H9 (cell line): ENCODE data around the gene KIF26A. TPM values are rescaled to one million over a fixed set of nuclear protein-coding genes. Genes with fewer than 3 reads are reported as not detected.

ENCODE experiments used
- DNase-seq: peaks from one replicate; pipeline ENCODE4 v3.0.0-alpha.2; 2017
- H2AFZ ChIP-seq: one replicate; pipeline ENCODE4 v1.6.1; 2013; ENCODE audit warnings: mild to moderate bottlenecking, low read length, control low read depth, moderate library complexity
- H2AK5ac ChIP-seq: 2 replicates; pipeline ENCODE4 v1.6.1; 2013; ENCODE audit warnings: low read length, control low read depth, mixed read lengths; ENCODE audit not compliant: insufficient read length
- H2BK120ac ChIP-seq: one replicate; pipeline ENCODE4 v1.6.1; 2013; ENCODE audit warnings: low read depth, mild to moderate bottlenecking, low read length, control low read depth, inconsistent platforms; ENCODE audit not compliant: poor library complexity, severe bottlenecking
- H2BK12ac ChIP-seq: 2 replicates; pipeline ENCODE4 v1.6.1; 2013; ENCODE audit warnings: low read length, control low read depth, mixed read lengths, low read depth; ENCODE audit not compliant: insufficient read length
- H2BK15ac ChIP-seq: 2 replicates; pipeline ENCODE4 v1.6.1; 2013; ENCODE audit warnings: low read depth, low read length, control low read depth
- H2BK20ac ChIP-seq: one replicate; pipeline ENCODE4 v1.6.1; 2013; ENCODE audit warnings: low read depth, mild to moderate bottlenecking, low read length, control low read depth, inconsistent platforms; ENCODE audit not compliant: poor library complexity, severe bottlenecking
- H2BK5ac ChIP-seq: 2 replicates; pipeline ENCODE4 v1.6.1; 2013; ENCODE audit warnings: low read length, control low read depth, mixed read lengths; ENCODE audit not compliant: insufficient read length
- H3K14ac ChIP-seq: 2 replicates; pipeline ENCODE4 v1.6.1; 2013; ENCODE audit warnings: low read length, control low read depth; ENCODE audit not compliant: insufficient read depth
- H3K18ac ChIP-seq: 2 replicates; pipeline ENCODE4 v1.6.1; 2013; ENCODE audit warnings: low read depth, mild to moderate bottlenecking, mixed read lengths, low read length, control low read depth; ENCODE audit not compliant: insufficient read length
- H3K23ac ChIP-seq: 2 replicates; pipeline ENCODE4 v1.6.1; 2013; ENCODE audit warnings: low read length, control low read depth, mixed read lengths, low read depth; ENCODE audit not compliant: insufficient read length
- H3K23me2 ChIP-seq: 2 replicates; pipeline ENCODE4 v1.6.1; 2013; ENCODE audit warnings: low read depth, mild to moderate bottlenecking, mixed read lengths, low read length, control low read depth; ENCODE audit not compliant: insufficient read length, poor library complexity, severe bottlenecking
- H3K27ac ChIP-seq: 2 replicates; pipeline ENCODE4 v1.5.1; 2013; ENCODE audit warnings: low read length, control low read depth, mixed read lengths, low read depth; ENCODE audit not compliant: insufficient read length
- H3K27me3 ChIP-seq: 2 replicates; pipeline ENCODE4 v1.6.1; 2013; ENCODE audit warnings: low read length, control low read depth, inconsistent platforms; ENCODE audit not compliant: insufficient read depth
- H3K4ac ChIP-seq: 2 replicates; pipeline ENCODE4 v1.6.1; 2013; ENCODE audit warnings: low read depth, mild to moderate bottlenecking, control low read depth, inconsistent platforms, low read length, moderate library complexity
- H3K4me1 ChIP-seq: 2 replicates; pipeline ENCODE4 v1.6.1; 2013; ENCODE audit warnings: low read length, control low read depth, inconsistent platforms; ENCODE audit not compliant: insufficient read depth
- H3K4me2 ChIP-seq: 2 replicates; pipeline ENCODE4 v1.6.1; 2013; ENCODE audit warnings: low read length, control low read depth, mixed read lengths; ENCODE audit not compliant: insufficient read length, insufficient read depth
- H3K56ac ChIP-seq: 2 replicates; pipeline ENCODE4 v1.6.1; 2013; ENCODE audit warnings: low read depth, mild to moderate bottlenecking, mixed read lengths, low read length, control low read depth; ENCODE audit not compliant: insufficient read length
- H3K79me1 ChIP-seq: 2 replicates; pipeline ENCODE4 v1.6.1; 2013; ENCODE audit warnings: low read depth, mild to moderate bottlenecking, moderate library complexity, low read length, control low read depth, inconsistent platforms; ENCODE audit not compliant: insufficient read depth, poor library complexity, severe bottlenecking
- H3K79me2 ChIP-seq: 2 replicates; pipeline ENCODE4 v1.6.1; 2013; ENCODE audit warnings: low read length, control low read depth, inconsistent platforms; ENCODE audit not compliant: insufficient read depth
- H3K9ac ChIP-seq: 2 replicates; pipeline ENCODE4 v1.6.1; 2013; ENCODE audit warnings: low read length, control low read depth, mixed read lengths; ENCODE audit not compliant: insufficient read length; ENCODE audit errors: extremely low read depth
- H3K9me3 ChIP-seq: one replicate; pipeline ENCODE4 v1.6.1; 2013; ENCODE audit warnings: low read depth, low read length, inconsistent platforms; ENCODE audit not compliant: control insufficient read depth
- H3T11ph ChIP-seq: one replicate; pipeline ENCODE4 v1.6.1; 2013; ENCODE audit warnings: mild to moderate bottlenecking, low read length, control low read depth, inconsistent platforms
- H4K20me1 ChIP-seq: one replicate; pipeline ENCODE4 v1.6.1; 2013; ENCODE audit not compliant: control insufficient read depth, insufficient read length, insufficient read depth
- H4K5ac ChIP-seq: 2 replicates; pipeline ENCODE4 v1.6.1; 2013; ENCODE audit warnings: low read depth, mild to moderate bottlenecking, mixed read lengths, low read length, control low read depth; ENCODE audit not compliant: insufficient read length
- H4K8ac ChIP-seq: replicated peaks from 2 replicates; pipeline ENCODE4 v1.6.1; 2013; ENCODE audit warnings: low read length, control low read depth, mixed read lengths, low read depth; ENCODE audit not compliant: insufficient read length
- H4K91ac ChIP-seq: 2 replicates; pipeline ENCODE4 v1.6.1; 2013; ENCODE audit warnings: low read depth, mild to moderate bottlenecking, moderate library complexity, mixed read lengths, low read length, control low read depth; ENCODE audit not compliant: insufficient read length
- H3K27ac Mint-ChIP-seq, 3 experiments: 2 replicates in 2 of 3; 3 replicates in 1 of 3; pipeline ENCODE4 v1.8.0; 2020 to 2021; ENCODE audit warnings: mixed read lengths in 3 of 3, mild to moderate bottlenecking in 1 of 3, moderate library complexity in 1 of 3
- H3K27me3 Mint-ChIP-seq: 2 replicates; pipeline ENCODE4 v1.8.0; 2021; ENCODE audit warnings: low read depth, mild to moderate bottlenecking, moderate library complexity, mixed read lengths
- H3K36me3 Mint-ChIP-seq, 3 experiments: 2 replicates in 2 of 3; 3 replicates in 1 of 3; pipeline ENCODE4 v1.8.0; 2020 to 2021; ENCODE audit warnings: low read depth in 3 of 3, mixed read lengths in 3 of 3; ENCODE audit not compliant: insufficient read depth in 1 of 3
- H3K4me1 Mint-ChIP-seq, 2 experiments: 2 replicates each; pipeline ENCODE4 v1.8.0; 2020; ENCODE audit warnings: mixed read lengths in 2 of 2
- H3K4me3 Mint-ChIP-seq, 2 experiments: 2 replicates in 1 of 2; 3 replicates in 1 of 2; pipeline ENCODE4 v1.8.0; 2020 to 2021; ENCODE audit warnings: mild to moderate bottlenecking in 2 of 2, mixed read lengths in 2 of 2, moderate library complexity in 1 of 2
- H3K9me3 Mint-ChIP-seq, 2 experiments: 2 replicates in 1 of 2; 3 replicates in 1 of 2; pipeline ENCODE4 v1.8.0; 2020; ENCODE audit warnings: mild to moderate bottlenecking in 2 of 2, mixed read lengths in 2 of 2, moderate library complexity in 1 of 2
- CTCF ChIP-seq: fragments of 200-600 bp; sonication (generic); conservative IDR thresholded peaks from 3 replicates; pipeline ENCODE4 v1.8.0; 2021; ENCODE audit warnings: antibody characterized with exemption, mild to moderate bottlenecking
- WGBS: extraction: QIAGEN DNeasy Blood & Tissue Kit; methylation state at CpG from one replicate; pipeline ENCODE4 v1.1.7; 2013; ENCODE audit warnings: missing lambda C conversion rate, low lambda C conversion rate, mixed read lengths; ENCODE audit not compliant: insufficient read length; ENCODE audit errors: extremely low coverage; 5-methylcytosine and 5-hydroxymethylcytosine counted together
- total RNA-seq: library from RNA; stranded (reverse); gene quantifications from 2 replicates; pipeline ENCODE4 v1.2.1, GENCODE V29; 2021

Gene KIF26A
- total RNA-seq, 1 experiment from 2014 or later: 44.2 TPM

DNA sequence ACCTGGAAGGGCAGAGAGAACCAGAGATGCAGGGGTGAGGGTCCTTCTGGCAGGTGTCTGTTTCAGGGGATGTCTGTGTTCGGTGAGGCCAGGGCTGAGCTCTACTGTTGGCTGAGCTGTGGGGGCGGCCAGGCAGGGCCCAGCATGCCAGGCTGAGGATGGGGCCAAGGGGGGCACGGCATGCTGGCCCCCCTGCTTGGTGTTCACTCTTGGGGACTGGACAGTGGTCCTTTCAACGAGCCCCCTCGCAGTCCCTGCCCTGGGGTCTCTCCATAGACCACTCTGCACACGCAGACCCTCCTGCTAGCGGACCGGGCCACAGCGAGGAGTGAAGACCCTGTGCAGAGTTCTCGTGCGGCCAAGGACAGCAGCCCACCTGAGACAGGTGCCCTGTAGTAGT, 56.3 kb downstream of the KIF26A start:
- Histone ChIP-seq H3K23me2 (peaks cover 2% of the 10 kb centered on the region), H2BK120ac (no peak overlapping the region), H3K27ac (no peak overlapping the region), H3K27me3 (no peaks in the 10 kb centered on the region), H4K5ac (no peak overlapping the region), H4K8ac (no peak overlapping the region), H2BK15ac (no peak overlapping the region), H2BK20ac (no peak overlapping the region), H3K79me2 (no peaks in the 10 kb centered on the region), H3K4me1 (no peaks in the 10 kb centered on the region), H3K79me1 (no peaks in the 10 kb centered on the region), H3T11ph (no peak overlapping the region), H3K4me2 (no peak overlapping the region), H4K20me1 (no peaks in the 10 kb centered on the region), H3K4ac (no peak overlapping the region), H2AK5ac (no peak overlapping the region), H3K9ac (no peak overlapping the region), H3K14ac (no peak overlapping the region), H4K91ac (no peak overlapping the region), H3K9me3 (no peaks in the 10 kb centered on the region), H2BK12ac (no peak overlapping the region), H2BK5ac (no peak overlapping the region), H2AFZ (no peak overlapping the region), H3K56ac (no peak overlapping the region), H3K23ac (no peak overlapping the region), H3K18ac (no peak overlapping the region)
- Mint-ChIP-seq H3K27me3 (peaks cover 7% of the 10 kb centered on the region), H3K36me3 (no peaks in the 10 kb centered on the region), H3K9me3 (no peaks in the 10 kb centered on the region), H3K4me3 (no peak overlapping the region), H3K27ac (peak overlapping the region in 2 of 3 experiments; percentile 40 to 53; a peak in 1 of 7 replicates), H3K4me1 (peaks cover 5 to 6% of the 10 kb centered on the region in 2 experiments)
- TF ChIP-seq CTCF: no peak
- no CpG with 5 or more reads among the region's 11 CpGs for WGBS
- DNase-seq: no peak
